Adrenal gland (tissue), 12 donors: ENCODE data around the gene NIPAL4. TPM values are rescaled to one million over a fixed set of nuclear protein-coding genes. Genes with fewer than 3 reads are reported as not detected.

Source experiments
- DNase-seq, 7 donors: peaks; one replicate each; pipeline ENCODE4 v3.0.0-alpha.2; 2019 to 2020
- H3K27ac ChIP-seq, 5 donors: fragments of 200-600 bp; sonication (generic) in 4 of 5; 1 replicate in 3 of 5; 2 replicates in 2 of 5; pipeline versions ENCODE4 v1.5.1 to v1.8.0; 2016 to 2020; ENCODE audit warnings: mild to moderate bottlenecking in 1 of 5
- H3K27me3 ChIP-seq: fragments of 200-600 bp; 2 replicates; pipeline ENCODE4 v1.8.0; 2021
- H3K36me3 ChIP-seq, 2 donors: fragments of 200-600 bp; replicated peaks in 1 of 2; 1 replicate in 1 of 2; 2 replicates in 1 of 2; pipeline versions ENCODE4 v1.5.1 to v1.8.0; 2018 to 2022
- H3K4me1 ChIP-seq, 2 donors: fragments of 200-600 bp; replicated peaks in 1 of 2; 1 replicate in 1 of 2; 2 replicates in 1 of 2; pipeline versions ENCODE4 v1.5.1 to v1.8.0; 2018 to 2021
- H3K4me3 ChIP-seq, 4 donors: fragments of 200-600 bp; sonication (generic) in 3 of 4; one replicate each; pipeline ENCODE4 v1.5.1; 2016 to 2018
- H3K9me3 ChIP-seq, 3 donors: fragments of 200-600 bp; sonication (generic) in 1 of 3; replicated peaks in 1 of 3; 1 replicate in 2 of 3; 2 replicates in 1 of 3; pipeline versions ENCODE4 v1.5.1 to v1.8.0; 2016 to 2021
- CTCF ChIP-seq, 6 experiments: fragments of 450-650 bp in 4 of 6; fragments of 200-600 bp in 2 of 6; sonication (generic) in 1 of 6; IDR thresholded peaks; 1 replicate in 5 of 6; 2 replicates in 1 of 6; pipeline versions ENCODE4 v1.5.1 to v1.8.0; 2016 to 2021; ENCODE audit warnings: antibody characterized with exemption in 6 of 6, mild to moderate bottlenecking in 2 of 6, moderate library complexity in 1 of 6
- POLR2A ChIP-seq, 2 donors: fragments of 450-650 bp; IDR thresholded peaks; one replicate each; pipeline ENCODE4 v1.6.1; 2017; ENCODE audit warnings: antibody characterized with exemption in 2 of 2, mild to moderate bottlenecking in 2 of 2, moderate library complexity in 1 of 2
- WGBS, 4 donors: extraction: QIAGEN DNeasy Blood & Tissue Kit in 2 of 4; methylation state at CpG; one replicate each; pipeline versions ENCODE4 v1.1.5 to v1.1.7; 2013 to 2017; 5-methylcytosine and 5-hydroxymethylcytosine counted together
- intact Hi-C, 2 donors: fragments of 100-400 bp; cut with DNase I; formaldehyde crosslinking; loops; one replicate each; pipeline versions ENCODE4 v1.14.1 to v1.15.0; 2022 to 2023
- polyA plus RNA-seq, 3 donors: library from polyadenylated mRNA; stranded (reverse); fragments of 200-250 nt in 2 of 3; fragments of 350-450 nt in 1 of 3; fragmentation: Illumina TruSeq in 1 of 3; extraction: RNeasy Lipid Tissue Mini Kit (QIAGEN cat#74804) in 1 of 3; gene quantifications; one replicate each; pipeline ENCODE4 v1.2.3, GENCODE V29; 2013 to 2014
- total RNA-seq, 9 donors: library from RNA; depleted of rRNA in 4 of 9; stranded (reverse); fragments of >200 nt in 4 of 9; fragments of 120-200 nt in 1 of 9; fragmentation: NEBNext Ultra II Directional in 1 of 9; extraction: Animal tissue kit (Norgen Biotek cat#: 25700) in 1 of 9; gene quantifications; one replicate each; pipeline versions ENCODE4 v1.1.0 to v1.2.4, GENCODE V29; 2013 to 2023
- donor health status: healthy with polysubstance abuse.
- donor health status: Bipolar disorder and iron deficiency.
- donor health status: DM: yes; HTN: yes; CAD: no.
- donor health status: DM: no; HTN: no; CAD: no.
- donor health status: DM: no; HTN: no; CAD: no.
- donor health status: DM: yes; HTN: yes; CAD: no.

Gene NIPAL4
- total and polyA plus RNA-seq, 12 donors = 0.08 to 0.20 (median 0.12) TPM; not detected in 8

GRCh38 chr5:157494178-157494832 lies 34.3 kb downstream of the NIPAL4 start:
- no peaks in the 10 kb centered on the region for H3K27me3 ChIP-seq
- no peak overlapping the region for H3K27ac ChIP-seq
- intact Hi-C loops = no loop called here
- WGBS, 4 donors = 75 to 82% (median 80%) methylated on average over 5 of the region's 5 CpGs
- no peaks in the 10 kb centered on the region for H3K9me3 ChIP-seq
- peaks cover 0 to 6% of the 10 kb centered on the region in 2 donors for H3K36me3 ChIP-seq
- TF ChIP-seq CTCF (IDR thresholded peaks at IDR 0.05) (no peak), POLR2A (IDR thresholded peaks at IDR 0.05) (no peak)
- no peak overlapping the region for H3K4me3 ChIP-seq
- no peak for DNase-seq
- no peaks in the 10 kb centered on the region for H3K4me1 ChIP-seq

GRCh38 chr5:157496864-157497263 lies 36.9 kb downstream of the NIPAL4 start:
- H3K27me3 ChIP-seq = no peaks in the 10 kb centered on the region
- no peak for DNase-seq
- no peak overlapping the region for H3K27ac ChIP-seq
- peaks cover 0 to 6% of the 10 kb centered on the region in 2 donors for H3K36me3 ChIP-seq
- H3K4me1 ChIP-seq = no peaks in the 10 kb centered on the region
- H3K4me3 ChIP-seq = no peak overlapping the region
- no peak for TF ChIP-seq POLR2A (IDR thresholded peaks at IDR 0.05)
- no peak for TF ChIP-seq CTCF (IDR thresholded peaks at IDR 0.05)
- intact Hi-C loops = no loop called here
- H3K9me3 ChIP-seq = no peaks in the 10 kb centered on the region
- WGBS, 4 donors = 91 to 95% (median 94%) methylated on average over 8 of the region's 8 CpGs

GRCh38 chr5:157497875-157498611 lies 38.0 kb downstream of the NIPAL4 start:
- no peaks in the 10 kb centered on the region for H3K9me3 ChIP-seq
- intact Hi-C loops = no loop called here
- TF ChIP-seq CTCF (IDR thresholded peaks at IDR 0.05) = no peak
- TF ChIP-seq POLR2A (IDR thresholded peaks at IDR 0.05) = no peak
- 80 to 90% (median 84%) methylated on average over 6 to 10 of the region's 10 CpGs for WGBS, 4 donors
- H3K27ac ChIP-seq = no peak overlapping the region
- peaks cover 0 to 6% of the 10 kb centered on the region in 2 donors for H3K36me3 ChIP-seq
- no peaks in the 10 kb centered on the region for H3K4me1 ChIP-seq
- H3K27me3 ChIP-seq = no peaks in the 10 kb centered on the region
- no peak overlapping the region for H3K4me3 ChIP-seq
- no peak for DNase-seq

- TF ChIP-seq CTCF (IDR thresholded peaks at IDR 0.05) (no peak), POLR2A (IDR thresholded peaks at IDR 0.05) (no peak)
- no peak for DNase-seq
These were observed 42.2 kb downstream of the NIPAL4 start for GRCh38 chr5:157502143-157502647.

More at GRCh38 chr5:157502143-157502647, 42.2 kb downstream of the NIPAL4 start:
- Histone ChIP-seq H3K27me3 (no peaks in the 10 kb centered on the region), H3K27ac (no peak overlapping the region), H3K4me3 (no peak overlapping the region), H3K9me3 (no peaks in the 10 kb centered on the region), H3K4me1 (peaks cover 0 to 2% of the 10 kb centered on the region in 2 donors), H3K36me3 (no peaks in the 10 kb centered on the region)
- intact Hi-C loops = no loop called here
- 77 to 87% (median 80%) methylated on average over 8 of the region's 8 CpGs for WGBS, 4 donors
